ENCODE measurements around the gene SPAG8.

The SPAG8 gene, protein sequence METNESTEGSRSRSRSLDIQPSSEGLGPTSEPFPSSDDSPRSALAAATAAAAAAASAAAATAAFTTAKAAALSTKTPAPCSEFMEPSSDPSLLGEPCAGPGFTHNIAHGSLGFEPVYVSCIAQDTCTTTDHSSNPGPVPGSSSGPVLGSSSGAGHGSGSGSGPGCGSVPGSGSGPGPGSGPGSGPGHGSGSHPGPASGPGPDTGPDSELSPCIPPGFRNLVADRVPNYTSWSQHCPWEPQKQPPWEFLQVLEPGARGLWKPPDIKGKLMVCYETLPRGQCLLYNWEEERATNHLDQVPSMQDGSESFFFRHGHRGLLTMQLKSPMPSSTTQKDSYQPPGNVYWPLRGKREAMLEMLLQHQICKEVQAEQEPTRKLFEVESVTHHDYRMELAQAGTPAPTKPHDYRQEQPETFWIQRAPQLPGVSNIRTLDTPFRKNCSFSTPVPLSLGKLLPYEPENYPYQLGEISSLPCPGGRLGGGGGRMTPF

DNA sequence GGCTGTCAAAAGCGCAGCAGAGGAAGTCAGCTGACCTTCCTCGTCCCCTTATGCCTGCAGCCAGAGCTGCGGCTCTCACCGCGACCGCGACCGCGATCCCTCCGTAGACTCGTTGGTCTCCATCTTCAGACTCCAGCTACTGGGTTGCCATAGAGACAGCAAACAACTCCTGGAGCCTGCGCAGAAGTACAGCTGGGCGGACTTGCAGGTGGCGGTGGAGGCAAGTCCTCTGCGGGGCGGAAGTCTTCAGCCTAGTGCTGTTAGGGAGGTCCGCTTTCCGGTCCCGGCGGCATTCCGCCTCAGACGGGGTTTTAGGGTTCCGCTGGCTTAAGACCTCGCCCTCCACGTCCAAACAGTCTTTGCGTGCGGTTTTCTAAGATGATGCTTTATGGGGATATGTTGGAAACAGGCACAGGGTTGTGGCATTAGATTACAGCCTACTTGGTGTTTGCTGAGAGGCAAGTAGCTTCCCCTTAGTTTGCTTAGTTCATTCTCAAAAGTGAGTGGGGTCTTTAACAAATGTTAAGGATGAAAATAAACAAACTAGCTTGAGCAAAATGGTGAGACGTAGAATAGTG is at the start of gene SPAG8:
Gene SPAG8, minus strand, starts transcription at position 238 of the 578 bp plus-strand sequence. Its CDS starts 115 bp downstream, at position 123.
- no peaks in the 10 kb centered on the region for H3K27me3 Mint-ChIP-seq
- H3K9me3 Mint-ChIP-seq = no peaks in the 10 kb centered on the region
- peak; percentile 86 to 96 for DNase-seq (ENCODE audit: low spot score in 2 of 2)
- H3K4me3 Mint-ChIP-seq = peak within 1 kb of the TSS; percentile 83
- peak; percentile 61 for ATAC-seq (replicated peaks; ENCODE audit: extremely low read depth, poor library complexity, severe bottlenecking)
- H3K4me1 Mint-ChIP-seq = peaks cover 38% of the 10 kb centered on the region
- peaks cover 26% of the 10 kb centered on the region for H3K36me3 Mint-ChIP-seq (ENCODE audit: insufficient read depth)
- peak within 1 kb of the TSS; percentile 89 for H3K27ac Mint-ChIP-seq (ENCODE audit: low read depth)

DNA sequence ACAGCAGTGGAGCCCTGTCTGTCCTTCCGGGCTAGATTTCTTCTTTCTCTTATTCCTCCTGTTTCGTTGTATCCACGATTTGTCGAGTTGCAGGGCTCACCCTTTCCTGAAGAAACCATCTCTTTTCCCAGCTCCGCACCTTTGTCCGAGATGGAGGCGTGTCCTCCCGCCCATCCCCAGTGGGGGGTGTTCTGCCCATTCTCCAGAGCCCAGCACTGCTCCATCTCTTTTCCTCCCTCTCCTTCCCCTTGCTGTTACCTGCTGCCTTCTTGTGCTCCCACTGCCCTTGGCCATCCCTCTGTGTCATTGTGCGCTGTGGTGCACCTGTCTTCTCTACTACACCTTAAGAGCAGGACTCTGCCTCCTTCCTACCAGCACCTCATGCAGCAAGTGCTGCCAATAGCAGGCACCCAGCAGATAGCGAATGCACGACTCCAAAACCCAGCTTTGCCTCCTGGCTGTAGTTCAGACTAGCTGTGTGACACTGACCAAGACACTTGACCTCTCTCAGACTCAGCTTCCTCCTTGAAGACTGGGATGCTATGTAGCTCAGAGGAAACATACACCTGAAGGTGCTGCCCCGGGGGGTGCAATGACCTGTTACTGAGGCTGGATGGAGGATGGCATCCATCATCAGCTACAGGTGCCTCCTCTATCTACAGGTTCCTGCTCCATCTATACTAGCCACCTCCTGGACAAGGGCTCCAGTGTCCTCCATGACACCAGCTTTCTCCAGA is 49.3 kb upstream of the SPAG8 start:
- no peaks in the 10 kb centered on the region for H3K9me3 Mint-ChIP-seq
- no peak for DNase-seq (ENCODE audit: low spot score in 2 of 2)
- no peak overlapping the region for H3K4me3 Mint-ChIP-seq
- H3K36me3 Mint-ChIP-seq (ENCODE audit: insufficient read depth) = no peaks in the 10 kb centered on the region
- no peak overlapping the region for H3K27ac Mint-ChIP-seq (ENCODE audit: low read depth)
- no peaks in the 10 kb centered on the region for H3K4me1 Mint-ChIP-seq
- H3K27me3 Mint-ChIP-seq = peaks cover 48% of the 10 kb centered on the region
- no peak for ATAC-seq (replicated peaks; ENCODE audit: extremely low read depth, poor library complexity, severe bottlenecking)

DNA sequence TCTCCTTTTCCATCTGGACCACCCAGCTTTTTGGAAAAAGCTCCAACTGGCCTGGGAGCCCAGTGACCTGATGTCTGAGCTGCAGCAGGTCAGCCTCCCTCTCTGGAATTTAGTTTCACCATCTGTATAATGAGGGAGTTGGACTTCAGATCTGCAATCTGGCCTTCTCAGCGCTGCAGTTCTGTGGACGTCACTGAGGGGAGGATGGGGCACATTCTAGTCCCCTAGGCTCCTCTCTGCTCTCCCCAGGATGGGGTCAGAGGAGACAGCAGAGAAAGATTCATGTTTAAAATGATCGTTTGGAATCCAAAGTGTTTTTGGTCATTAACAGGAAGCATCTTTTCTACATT is 47.9 kb upstream of the SPAG8 start:
- no peak overlapping the region for H3K4me3 Mint-ChIP-seq
- H3K4me1 Mint-ChIP-seq = no peaks in the 10 kb centered on the region

DNA sequence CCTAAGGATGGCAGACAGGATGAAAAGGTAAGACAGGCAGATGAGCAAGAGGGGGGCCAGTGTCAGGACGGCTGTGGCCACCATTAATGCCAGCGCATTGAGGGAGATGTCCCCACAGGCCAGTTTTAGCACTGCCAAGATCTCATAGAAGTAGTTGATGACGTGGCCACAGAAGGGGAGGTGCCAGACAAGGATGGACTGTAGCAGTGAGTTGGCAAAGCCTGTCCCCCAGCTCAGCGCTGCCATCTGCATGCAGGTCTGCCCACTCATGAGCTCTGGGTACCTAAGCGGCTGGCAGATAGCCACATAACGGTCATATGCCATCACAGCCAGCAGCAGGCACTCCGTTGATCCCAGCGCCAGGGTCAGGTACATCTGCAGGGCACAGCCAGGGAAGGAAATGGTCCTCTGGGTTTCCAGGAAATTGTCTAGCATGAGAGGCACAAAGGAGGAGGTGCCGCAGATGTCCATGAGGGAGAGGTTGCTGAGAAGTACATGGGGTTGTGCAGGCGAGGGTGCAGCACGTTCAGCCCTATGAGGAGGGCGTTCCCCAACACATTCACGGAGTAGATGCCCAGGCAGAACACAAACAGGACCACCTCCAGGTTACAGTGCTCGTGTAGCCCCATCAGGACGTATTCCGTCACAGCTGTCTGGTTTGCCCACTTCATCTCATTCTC is 47.4 kb upstream of the SPAG8 start:
- DNase-seq (ENCODE audit: low spot score in 2 of 2) (no peak), ATAC-seq (replicated peaks; ENCODE audit: extremely low read depth, poor library complexity, severe bottlenecking) (no peak)
- Mint-ChIP-seq H3K27ac (ENCODE audit: low read depth) (no peak overlapping the region), H3K27me3 (peaks cover 33% of the 10 kb centered on the region), H3K9me3 (no peaks in the 10 kb centered on the region), H3K4me3 (no peak overlapping the region), H3K4me1 (no peaks in the 10 kb centered on the region), H3K36me3 (ENCODE audit: insufficient read depth) (no peaks in the 10 kb centered on the region)

More for the DNA sequence above, 47.9 kb upstream of the SPAG8 start:
- peaks cover 38% of the 10 kb centered on the region for H3K27me3 Mint-ChIP-seq
- ATAC-seq (replicated peaks; ENCODE audit: extremely low read depth, poor library complexity, severe bottlenecking) (no peak), DNase-seq (ENCODE audit: low spot score in 2 of 2) (no peak)
- H3K9me3 Mint-ChIP-seq = no peaks in the 10 kb centered on the region
- no peaks in the 10 kb centered on the region for H3K36me3 Mint-ChIP-seq (ENCODE audit: insufficient read depth)
- no peak overlapping the region for H3K27ac Mint-ChIP-seq (ENCODE audit: low read depth)

DNA sequence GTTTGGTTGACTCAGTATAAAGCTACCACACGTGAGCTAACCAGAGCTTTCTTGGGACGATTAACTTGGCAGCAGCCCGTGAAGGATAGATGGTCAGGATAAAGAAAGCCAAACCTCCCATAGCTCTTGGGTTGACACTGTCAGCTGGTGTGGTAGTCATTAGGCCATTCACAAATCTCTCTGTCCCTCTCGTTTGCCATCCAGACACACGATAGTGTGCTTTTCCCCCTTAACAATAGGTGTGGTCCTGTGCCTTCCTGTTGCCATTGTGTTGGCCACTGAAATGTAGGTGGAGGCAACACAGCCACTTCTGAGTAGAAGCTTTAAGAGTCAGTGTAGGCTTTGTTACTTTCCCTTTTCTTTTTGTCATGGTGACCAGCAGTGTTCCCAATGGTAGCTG is 46.4 kb upstream of the SPAG8 start:
- Mint-ChIP-seq H3K4me3 (no peak overlapping the region), H3K9me3 (no peaks in the 10 kb centered on the region), H3K4me1 (no peaks in the 10 kb centered on the region), H3K36me3 (ENCODE audit: insufficient read depth) (no peaks in the 10 kb centered on the region), H3K27me3 (peaks cover 25% of the 10 kb centered on the region), H3K27ac (ENCODE audit: low read depth) (no peak overlapping the region)
- ATAC-seq (replicated peaks; ENCODE audit: extremely low read depth, poor library complexity, severe bottlenecking) = no peak
- no peak for DNase-seq (ENCODE audit: low spot score in 2 of 2)

DNA sequence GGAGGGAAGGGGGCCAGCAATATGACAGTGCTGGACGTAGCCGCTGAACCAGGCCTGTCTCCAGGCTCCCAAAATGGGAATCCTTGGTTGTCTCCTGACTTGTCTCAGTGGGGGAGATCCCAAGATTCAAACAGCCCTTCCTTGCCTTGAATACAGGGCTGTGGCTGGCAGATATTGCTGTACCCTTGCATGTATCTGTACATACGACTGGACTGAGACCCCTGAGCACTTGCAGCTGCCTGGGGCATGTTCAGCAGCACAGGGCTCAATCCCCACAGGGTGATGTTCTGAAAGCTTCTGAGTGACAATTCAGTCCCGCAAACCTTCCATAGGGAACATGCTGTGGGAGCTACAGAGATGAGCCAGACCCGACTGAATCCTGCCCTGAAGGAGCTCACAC is 44.8 kb upstream of the SPAG8 start:
- peaks cover 12% of the 10 kb centered on the region for H3K27me3 Mint-ChIP-seq
- H3K4me3 Mint-ChIP-seq = no peak overlapping the region
- DNase-seq (ENCODE audit: low spot score in 2 of 2) (no peak), ATAC-seq (replicated peaks; ENCODE audit: extremely low read depth, poor library complexity, severe bottlenecking) (no peak)
- H3K9me3 Mint-ChIP-seq = no peaks in the 10 kb centered on the region
- H3K27ac Mint-ChIP-seq (ENCODE audit: low read depth) = no peak overlapping the region
- no peaks in the 10 kb centered on the region for H3K4me1 Mint-ChIP-seq
- no peaks in the 10 kb centered on the region for H3K36me3 Mint-ChIP-seq (ENCODE audit: insufficient read depth)

DNA sequence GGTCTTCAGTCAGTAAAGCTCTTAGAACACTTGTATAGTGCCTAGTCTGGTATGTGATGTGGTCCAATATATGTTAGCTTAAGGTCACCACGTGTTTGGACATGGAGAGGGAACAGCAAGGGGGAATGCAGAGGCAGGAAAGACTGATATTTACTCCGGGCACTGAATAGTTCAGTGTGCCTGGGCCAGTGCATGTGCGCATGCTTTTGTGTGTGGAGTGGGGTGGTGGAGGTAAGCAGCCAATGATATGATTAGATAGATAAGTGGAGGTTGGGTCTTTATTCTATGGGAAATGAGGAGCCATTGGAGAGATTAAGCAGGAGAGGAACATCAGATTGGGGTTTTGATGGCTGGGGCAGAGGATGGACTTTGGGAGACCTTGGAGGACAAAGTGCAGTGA is 44.1 kb upstream of the SPAG8 start:
- no peak for ATAC-seq (replicated peaks; ENCODE audit: extremely low read depth, poor library complexity, severe bottlenecking)
- DNase-seq (ENCODE audit: low spot score in 2 of 2) = no peak
- Mint-ChIP-seq H3K9me3 (no peaks in the 10 kb centered on the region), H3K27ac (ENCODE audit: low read depth) (no peak overlapping the region), H3K4me1 (no peaks in the 10 kb centered on the region), H3K36me3 (ENCODE audit: insufficient read depth) (no peaks in the 10 kb centered on the region), H3K27me3 (peaks cover 5% of the 10 kb centered on the region), H3K4me3 (no peak overlapping the region)

DNA sequence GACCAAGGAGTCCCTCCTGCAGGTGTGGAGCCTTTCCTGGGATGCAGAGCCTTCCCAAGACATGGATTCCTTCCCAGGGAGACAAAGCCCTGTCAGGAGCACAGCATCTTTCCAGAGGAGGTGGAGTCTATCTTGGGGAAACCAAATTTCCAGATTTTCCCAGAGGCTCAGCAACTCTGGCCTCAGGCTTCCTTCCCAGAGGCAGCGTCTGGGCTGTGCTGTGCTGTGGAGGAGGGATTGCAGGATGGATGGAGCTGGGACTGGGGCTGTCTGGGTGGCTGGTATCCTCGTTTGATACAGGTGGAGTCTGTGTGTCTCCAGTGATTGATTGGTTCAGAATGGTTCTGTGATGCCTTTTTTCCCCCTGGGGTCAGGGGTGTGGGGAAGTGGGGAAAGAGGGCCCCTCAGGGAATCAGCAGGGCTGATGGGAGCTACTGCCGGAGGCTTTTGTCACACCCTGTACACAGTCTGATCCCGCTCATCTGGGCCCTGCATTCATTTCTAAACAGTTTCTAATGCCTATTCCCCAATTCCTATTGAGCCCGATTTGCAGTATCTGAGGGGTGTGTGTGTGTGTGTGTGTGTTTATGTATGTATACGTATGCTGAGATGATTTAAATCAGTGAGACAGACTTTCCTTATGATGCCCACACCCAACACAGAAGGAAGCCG is 42.2 kb upstream of the SPAG8 start:
- no peak for ATAC-seq (replicated peaks; ENCODE audit: extremely low read depth, poor library complexity, severe bottlenecking)
- no peaks in the 10 kb centered on the region for H3K36me3 Mint-ChIP-seq (ENCODE audit: insufficient read depth)

DNA sequence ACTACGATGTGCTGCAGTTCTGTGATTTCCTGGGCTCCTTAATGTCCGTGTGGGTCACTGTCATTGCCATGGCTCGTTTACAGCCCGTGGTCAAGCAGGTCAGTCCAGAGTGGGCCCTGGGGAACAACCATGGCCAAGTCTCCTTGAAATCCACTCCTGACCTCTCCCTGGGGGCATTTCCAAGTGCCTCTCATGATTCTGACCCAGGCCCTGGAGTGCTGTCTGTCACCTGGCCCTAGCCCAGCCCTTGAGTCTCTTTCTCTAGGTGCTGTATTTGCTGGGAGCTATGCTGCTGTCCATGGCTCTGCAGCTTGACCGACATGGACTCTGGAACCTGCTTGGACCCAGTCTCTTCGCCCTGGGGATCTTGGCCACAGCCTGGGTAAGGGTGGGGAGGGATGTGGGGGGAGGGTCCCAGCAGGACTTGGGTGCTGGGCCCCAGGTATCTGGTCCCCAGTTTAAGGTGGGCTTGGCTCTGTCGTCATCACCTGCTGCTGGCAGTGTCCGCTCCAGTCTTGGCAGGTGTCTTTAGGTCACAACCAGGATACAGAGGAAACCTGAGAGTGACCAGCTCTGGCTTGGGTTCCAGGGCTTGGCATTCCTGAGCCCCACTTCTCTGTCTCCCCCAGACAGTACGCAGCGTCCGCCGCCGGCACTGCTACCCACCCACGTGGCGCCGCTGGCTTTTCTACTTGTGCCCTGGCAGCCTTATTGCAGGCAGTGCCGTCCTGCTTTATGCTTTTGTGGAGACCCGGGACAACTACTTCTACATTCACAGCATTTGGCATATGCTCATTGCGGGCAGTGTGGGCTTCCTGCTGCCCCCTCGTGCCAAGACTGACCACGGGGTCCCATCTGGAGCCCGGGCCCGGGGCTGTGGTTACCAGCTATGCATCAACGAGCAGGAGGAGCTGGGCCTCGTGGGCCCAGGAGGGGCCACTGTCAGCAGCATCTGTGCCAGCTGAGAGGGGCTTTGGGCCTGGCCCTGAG is 41.1 kb upstream of the SPAG8 start:
- DNase-seq (ENCODE audit: low spot score in 2 of 2) = no peak
- no peak for ATAC-seq (replicated peaks; ENCODE audit: extremely low read depth, poor library complexity, severe bottlenecking)
- no peak overlapping the region for H3K27ac Mint-ChIP-seq (ENCODE audit: low read depth)
- H3K27me3 Mint-ChIP-seq = no peaks in the 10 kb centered on the region
- no peaks in the 10 kb centered on the region for H3K9me3 Mint-ChIP-seq
- H3K4me3 Mint-ChIP-seq = no peak overlapping the region
- no peaks in the 10 kb centered on the region for H3K4me1 Mint-ChIP-seq
- no peaks in the 10 kb centered on the region for H3K36me3 Mint-ChIP-seq (ENCODE audit: insufficient read depth)

More for the DNA sequence above, 42.2 kb upstream of the SPAG8 start:
- H3K27ac Mint-ChIP-seq (ENCODE audit: low read depth) = no peak overlapping the region
- H3K4me1 Mint-ChIP-seq = no peaks in the 10 kb centered on the region
- DNase-seq (ENCODE audit: low spot score in 2 of 2) = no peak
- H3K4me3 Mint-ChIP-seq = no peak overlapping the region
- no peaks in the 10 kb centered on the region for H3K27me3 Mint-ChIP-seq
- H3K9me3 Mint-ChIP-seq = no peaks in the 10 kb centered on the region

DNA sequence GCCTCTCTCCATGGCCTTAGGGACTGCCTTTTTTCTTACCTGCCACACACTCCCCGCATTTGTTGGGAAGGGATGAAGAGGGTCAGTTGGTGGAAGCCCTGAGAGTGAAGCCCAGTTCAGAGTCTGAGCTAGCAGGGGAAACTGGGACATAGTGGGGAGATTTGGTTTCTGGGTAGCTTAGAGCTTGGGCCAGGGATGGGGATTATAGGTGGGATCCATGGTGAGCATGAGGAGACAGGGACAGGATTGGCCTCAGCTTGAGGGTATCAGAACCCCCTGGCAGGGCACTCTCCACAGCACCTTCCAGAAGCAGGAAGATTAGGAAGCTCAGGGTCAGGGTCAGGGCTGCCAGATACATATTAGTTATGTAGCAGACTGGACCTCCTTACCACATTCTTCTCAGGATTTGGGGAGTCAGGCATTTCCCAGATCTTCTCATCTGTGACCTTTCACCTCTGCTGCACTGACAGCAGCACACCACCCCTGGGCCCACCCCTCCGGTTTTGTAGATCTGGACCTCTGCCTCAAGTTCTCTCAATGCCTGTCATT is 40.3 kb upstream of the SPAG8 start:
- Mint-ChIP-seq H3K27me3 (no peaks in the 10 kb centered on the region), H3K4me3 (no peak overlapping the region), H3K4me1 (no peaks in the 10 kb centered on the region), H3K36me3 (ENCODE audit: insufficient read depth) (no peaks in the 10 kb centered on the region), H3K9me3 (no peaks in the 10 kb centered on the region), H3K27ac (ENCODE audit: low read depth) (no peak overlapping the region)
- DNase-seq (ENCODE audit: low spot score in 2 of 2) (no peak), ATAC-seq (replicated peaks; ENCODE audit: extremely low read depth, poor library complexity, severe bottlenecking) (no peak)
